ENCODE data around the gene ZNF785. TPM values are rescaled to one million over a fixed set of nuclear protein-coding genes. Genes with fewer than 3 reads are reported as not detected.

ZNF785 gene
- total RNA-seq, 1 experiment from 2014 or later = 16.0 TPM

GRCh38 chr16:30619638-30620037 lies 34.1 kb upstream of the ZNF785 start (continued):
- TF ChIP-seq, protein P1, sequence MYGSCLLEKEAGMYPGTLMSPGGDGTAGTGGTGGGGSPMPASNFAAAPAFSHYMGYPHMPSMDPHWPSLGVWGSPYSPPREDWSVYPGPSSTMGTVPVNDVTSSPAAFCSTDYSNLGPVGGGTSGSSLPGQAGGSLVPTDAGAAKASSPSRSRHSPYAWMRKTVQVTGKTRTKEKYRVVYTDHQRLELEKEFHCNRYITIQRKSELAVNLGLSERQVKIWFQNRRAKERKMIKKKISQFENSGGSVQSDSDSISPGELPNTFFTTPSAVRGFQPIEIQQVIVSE (CRISPR knock-in tag; IDR thresholded peaks at IDR 0.05; ENCODE audit: borderline replicate concordance) = no peak
- no peak for TF ChIP-seq IRF2 (CRISPR knock-in tag; IDR thresholded peaks at IDR 0.05; ENCODE audit: borderline replicate concordance, low read depth)
- no peak for TF ChIP-seq RORB (CRISPR knock-in tag; IDR thresholded peaks at IDR 0.05)
- no peak for TF ChIP-seq STAT6 (CRISPR knock-in tag; conservative IDR thresholded peaks at IDR 0.05; ENCODE audit: low read depth)
- TF ChIP-seq KAT7 (CRISPR knock-in tag; IDR thresholded peaks at IDR 0.05; ENCODE audit: borderline replicate concordance) = no peak

- Mint-ChIP-seq H3K9me3 (no peaks in the 10 kb centered on the region), H3K4me3 (no peak overlapping the region), H3K36me3 (no peaks in the 10 kb centered on the region), H3K27me3 (ENCODE audit: low read depth) (peaks cover 46% of the 10 kb centered on the region), H3K27ac (no peak overlapping the region), H3K4me1 (0 out of 2 replicates have a peak, but pooled peaks cover 3% of the 10 kb centered on the region)
- TF ChIP-seq ZSCAN18 (CRISPR knock-in tag; IDR thresholded peaks at IDR 0.05) (no peak), ZBTB21 (CRISPR knock-in tag; IDR thresholded peaks at IDR 0.05; ENCODE audit: borderline replicate concordance) (no peak), GTF2I (CRISPR knock-in tag; conservative IDR thresholded peaks at IDR 0.05) (no peak), ZNF219 (CRISPR knock-in tag; IDR thresholded peaks at IDR 0.05; ENCODE audit: borderline replicate concordance) (no peak), HMGXB4 (CRISPR knock-in tag; IDR thresholded peaks at IDR 0.05) (no peak)
- no peak for DNase-seq (ENCODE audit: low spot score)
- ChIA-PET CTCF (interaction anchor here (1.0 to 3.6 kb wide), 2 partner anchors 189 to 210 kb away, joined by 3 to 16 read pairs; partner anchors contain the start of gene DCTPP1), POLR2A (interaction anchor here (0.6 kb wide), 1 partner anchor 122 kb away, joined by 3 read pairs; no protein-coding TSS in a partner anchor)
- ATAC-seq = no peak
These were observed 33.7 kb upstream of the ZNF785 start for GRCh38 chr16:30619202-30619601.

DNA sequence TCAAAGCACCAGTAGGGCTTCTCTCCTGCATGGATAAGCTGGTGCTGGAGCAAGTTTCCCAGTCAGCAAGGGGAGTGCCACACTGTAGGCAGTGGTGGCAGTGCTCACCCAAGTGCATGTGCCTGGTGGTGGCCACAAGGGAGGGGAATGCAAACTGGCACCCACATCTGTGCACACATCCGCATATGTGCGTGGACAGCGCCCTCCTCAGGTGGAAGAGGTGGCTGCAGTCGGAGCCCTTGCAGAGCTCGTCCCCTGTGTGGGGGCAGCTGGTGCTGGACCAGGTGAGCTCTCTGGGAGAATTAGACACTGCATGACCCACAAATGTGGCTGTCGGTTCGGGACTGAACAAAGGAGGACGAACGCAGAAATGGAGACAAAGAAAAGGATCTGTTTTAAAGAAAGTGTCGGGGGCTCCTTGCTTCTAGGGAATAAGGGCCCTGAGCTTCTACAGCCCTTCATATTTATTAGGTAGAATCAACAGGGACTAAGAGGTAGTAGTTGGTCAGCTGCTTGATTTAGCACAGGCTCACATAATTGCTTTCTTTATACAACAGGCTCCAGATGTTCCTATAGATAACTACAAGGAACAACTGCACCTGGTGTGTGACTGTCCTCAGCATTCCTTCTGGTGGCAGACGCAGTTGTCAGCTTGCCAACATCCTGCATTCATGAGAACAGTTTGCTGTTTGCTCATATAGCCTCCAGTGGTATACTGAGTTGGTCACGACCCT lies 30.0 kb upstream of the ZNF785 start:
- H3K4me3 Mint-ChIP-seq = no peak overlapping the region
- H3K9me3 Mint-ChIP-seq = no peaks in the 10 kb centered on the region
- H3K27ac Mint-ChIP-seq = no peak overlapping the region
- no peaks in the 10 kb centered on the region for H3K36me3 Mint-ChIP-seq
- H3K27me3 Mint-ChIP-seq (ENCODE audit: low read depth) = peaks cover 17% of the 10 kb centered on the region
- CTCF ChIA-PET = interaction anchor here (0.5 to 2.9 kb wide), 81 partner anchors 9 to 584 kb away, joined by 3 to 79 read pairs (median 5); partner anchors contain the start of genes CD2BP2, CORO1A, DCTPP1 and ITGAL
- ATAC-seq (peak; percentile 90), DNase-seq (ENCODE audit: low spot score) (peak; percentile 98)
- POLR2A ChIA-PET = interaction anchor here (0.7 to 1.2 kb wide), 6 partner anchors 30 to 523 kb away, joined by 3 to 4 read pairs (median 3); partner anchors contain the start of genes DCTPP1, ZNF764 and ZNF785
- H3K4me1 Mint-ChIP-seq = peaks cover 1% of the 10 kb centered on the region; the same call in 1 of the 2 replicates
- TF ChIP-seq IRF2 (CRISPR knock-in tag; IDR thresholded peaks at IDR 0.05; ENCODE audit: borderline replicate concordance, low read depth) = no peak
- 0 out of 2 replicates have a peak, but pooled peaks have one; percentile 14 for TF ChIP-seq TEAD1 (CRISPR knock-in tag; IDR thresholded peaks at IDR 0.05)
- no peak for TF ChIP-seq ZNF423 (CRISPR knock-in tag; IDR thresholded peaks at IDR 0.05)
- TF ChIP-seq MAX (CRISPR knock-in tag; IDR thresholded peaks at IDR 0.05) = peak; percentile 46; the same call in 1 of the 2 replicates
- TF ChIP-seq, protein P2, sequence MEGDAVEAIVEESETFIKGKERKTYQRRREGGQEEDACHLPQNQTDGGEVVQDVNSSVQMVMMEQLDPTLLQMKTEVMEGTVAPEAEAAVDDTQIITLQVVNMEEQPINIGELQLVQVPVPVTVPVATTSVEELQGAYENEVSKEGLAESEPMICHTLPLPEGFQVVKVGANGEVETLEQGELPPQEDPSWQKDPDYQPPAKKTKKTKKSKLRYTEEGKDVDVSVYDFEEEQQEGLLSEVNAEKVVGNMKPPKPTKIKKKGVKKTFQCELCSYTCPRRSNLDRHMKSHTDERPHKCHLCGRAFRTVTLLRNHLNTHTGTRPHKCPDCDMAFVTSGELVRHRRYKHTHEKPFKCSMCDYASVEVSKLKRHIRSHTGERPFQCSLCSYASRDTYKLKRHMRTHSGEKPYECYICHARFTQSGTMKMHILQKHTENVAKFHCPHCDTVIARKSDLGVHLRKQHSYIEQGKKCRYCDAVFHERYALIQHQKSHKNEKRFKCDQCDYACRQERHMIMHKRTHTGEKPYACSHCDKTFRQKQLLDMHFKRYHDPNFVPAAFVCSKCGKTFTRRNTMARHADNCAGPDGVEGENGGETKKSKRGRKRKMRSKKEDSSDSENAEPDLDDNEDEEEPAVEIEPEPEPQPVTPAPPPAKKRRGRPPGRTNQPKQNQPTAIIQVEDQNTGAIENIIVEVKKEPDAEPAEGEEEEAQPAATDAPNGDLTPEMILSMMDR (IDR thresholded peaks at IDR 0.05) = peak; percentile 99
- no peak for TF ChIP-seq AFF4 (CRISPR knock-in tag; IDR thresholded peaks at IDR 0.05; ENCODE audit: borderline replicate concordance)
- 0 out of 2 replicates have a peak, but pooled peaks have one; percentile 38 for TF ChIP-seq SP1 (CRISPR knock-in tag; conservative IDR thresholded peaks at IDR 0.05)
